Smooth muscle cell (in vitro differentiated cells): Measurements from ENCODE around the gene RBMS1. TPM values are rescaled to one million over a fixed set of nuclear protein-coding genes. Genes with fewer than 3 reads are reported as not detected.

Source experiments
- DNase-seq: peaks from one replicate; lab custom pipeline; 2025; ENCODE audit not compliant: unreplicated experiment; lab: John Stamatoyannopoulos, UW
- H2AFZ ChIP-seq: fragments of 200-600 bp; sonication (generic); 2 replicates; pipeline ENCODE4 v1.6.0; 2016; ENCODE audit warnings: antibody characterized with exemption, low read depth, mild to moderate bottlenecking
- H3F3A ChIP-seq: fragments of 200-600 bp; sonication (generic); 2 replicates; pipeline ENCODE4 v1.6.0; 2017; ENCODE audit warnings: antibody characterized with exemption, low read depth
- H3K27ac ChIP-seq: fragments of 200-600 bp; sonication (generic); 2 replicates; pipeline ENCODE4 v1.5.1; 2016; ENCODE audit warnings: low read depth, mild to moderate bottlenecking
- H3K27me3 ChIP-seq: fragments of 200-600 bp; sonication (generic); 2 replicates; pipeline ENCODE4 v1.6.1; 2016; ENCODE audit warnings: low read depth, mild to moderate bottlenecking
- H3K36me3 ChIP-seq: fragments of 200-600 bp; sonication (generic); 2 replicates; pipeline ENCODE4 v1.5.1; 2016; ENCODE audit warnings: low read depth
- H3K4me1 ChIP-seq: fragments of 200-600 bp; sonication (generic); 2 replicates; pipeline ENCODE4 v1.5.1; 2016; ENCODE audit warnings: low read depth
- H3K4me2 ChIP-seq: fragments of 200-600 bp; sonication (generic); 2 replicates; pipeline ENCODE4 v1.6.0; 2016; ENCODE audit warnings: mild to moderate bottlenecking
- H3K4me3 ChIP-seq: fragments of 200-600 bp; sonication (generic); 2 replicates; pipeline ENCODE4 v1.5.1; 2016; ENCODE audit warnings: mild to moderate bottlenecking
- H3K79me2 ChIP-seq: fragments of 200-600 bp; sonication (generic); 2 replicates; pipeline ENCODE4 v1.6.0; 2016; ENCODE audit warnings: low read depth, mild to moderate bottlenecking
- H3K9ac ChIP-seq: fragments of 200-600 bp; sonication (generic); 2 replicates; pipeline ENCODE4 v1.6.0; 2016; ENCODE audit warnings: low read depth
- H3K9me3 ChIP-seq: fragments of 200-600 bp; sonication (generic); replicated peaks from 2 replicates; pipeline ENCODE4 v1.5.1; 2016; ENCODE audit warnings: low read depth
- H4K20me1 ChIP-seq: fragments of 200-600 bp; sonication (generic); 2 replicates; pipeline ENCODE4 v1.6.0; 2016; ENCODE audit warnings: low read depth
- CTCF ChIP-seq: fragments of 200-600 bp; sonication (generic); IDR thresholded peaks from 2 replicates; pipeline ENCODE4 v1.5.1; 2017; ENCODE audit warnings: borderline replicate concordance, mild to moderate bottlenecking, antibody characterized with exemption; ENCODE audit not compliant: insufficient read depth, poor library complexity, severe bottlenecking
- WGBS: methylation state at CpG from one replicate; pipeline ENCODE4 v1.1.7; 2016; ENCODE audit warnings: low lambda C conversion rate; 5-methylcytosine and 5-hydroxymethylcytosine counted together
- polyA plus RNA-seq: library from polyadenylated mRNA; unstranded; fragments of >200 nt; fragmentation: Nextera tagmentation; extraction: Ambion mirVana; gene quantifications from 2 replicates; pipeline ENCODE4 v1.2.1, GENCODE V29; 2016
- total RNA-seq: library from RNA; depleted of rRNA; stranded (reverse); fragments of >200 nt; gene quantifications from 2 replicates; pipeline ENCODE4 v1.2.3, GENCODE V29; 2014

RBMS1 gene
- total and polyA plus RNA-seq, 2 experiments from 2014 or later = 103 to 160 TPM

GRCh38 chr2:160335441-160335840 lies 158.2 kb downstream of the RBMS1 start:
- no peak overlapping the region for H2AFZ ChIP-seq
- no peak overlapping the region for H3K9ac ChIP-seq
- H3K27ac ChIP-seq = peak overlapping the region; percentile 81
- H3K36me3 ChIP-seq = no peaks in the 10 kb centered on the region
- TF ChIP-seq CTCF = no peak
- H3F3A ChIP-seq = peaks cover 9% of the 10 kb centered on the region
- no peak overlapping the region for H3K4me3 ChIP-seq
- no peaks in the 10 kb centered on the region for H3K27me3 ChIP-seq
- no peak for DNase-seq
- H3K79me2 ChIP-seq = peaks cover 100% of the 10 kb centered on the region
- WGBS = 98% methylated on average over 5 of the region's 5 CpGs
- peaks cover 25% of the 10 kb centered on the region for H3K4me1 ChIP-seq
- no peak overlapping the region for H3K4me2 ChIP-seq
- H3K9me3 ChIP-seq = no peaks in the 10 kb centered on the region
- peaks cover 99% of the 10 kb centered on the region for H4K20me1 ChIP-seq

GRCh38 chr2:160334028-160334741 lies 159.4 kb downstream of the RBMS1 start:
- H3K4me2 ChIP-seq = peak overlapping the region; percentile 31
- no peak overlapping the region for H3K4me3 ChIP-seq
- DNase-seq = no peak

GRCh38 chr2:160333324-160334027 lies 160.1 kb downstream of the RBMS1 start:
- no peak overlapping the region for H3K4me3 ChIP-seq
- H3K4me2 ChIP-seq = no peak overlapping the region
- H3K27me3 ChIP-seq = no peaks in the 10 kb centered on the region
- WGBS = 69% methylated on average over 2 of the region's 2 CpGs
- no peak for DNase-seq
- H4K20me1 ChIP-seq = peaks cover 99% of the 10 kb centered on the region
- H3F3A ChIP-seq = peaks cover 9% of the 10 kb centered on the region
- H3K9ac ChIP-seq = no peak overlapping the region
- no peaks in the 10 kb centered on the region for H3K36me3 ChIP-seq
- peaks cover 21% of the 10 kb centered on the region for H3K4me1 ChIP-seq
- peaks cover 100% of the 10 kb centered on the region for H3K79me2 ChIP-seq
- H2AFZ ChIP-seq = no peak overlapping the region
- peak overlapping the region; percentile 81 for H3K27ac ChIP-seq
- TF ChIP-seq CTCF = no peak
- H3K9me3 ChIP-seq = no peaks in the 10 kb centered on the region

More at GRCh38 chr2:160334028-160334741, 159.4 kb downstream of the RBMS1 start:
- Histone ChIP-seq H3K9ac (no peak overlapping the region), H3K27ac (peak overlapping the region; percentile 81), H3K27me3 (no peaks in the 10 kb centered on the region), H3K79me2 (peaks cover 100% of the 10 kb centered on the region), H2AFZ (no peak overlapping the region), H3F3A (peaks cover 9% of the 10 kb centered on the region), H3K4me1 (peaks cover 22% of the 10 kb centered on the region), H3K9me3 (no peaks in the 10 kb centered on the region), H4K20me1 (peaks cover 99% of the 10 kb centered on the region), H3K36me3 (no peaks in the 10 kb centered on the region)
- no peak for TF ChIP-seq CTCF
- WGBS = 41% methylated on average over 4 of the region's 4 CpGs

- peaks cover 99% of the 10 kb centered on the region for H4K20me1 ChIP-seq
- no peak for DNase-seq
These were observed 161.3 kb downstream of the RBMS1 start for GRCh38 chr2:160332318-160332717.

More at GRCh38 chr2:160332318-160332717, 161.3 kb downstream of the RBMS1 start:
- peak overlapping the region; percentile 55 for H3K4me2 ChIP-seq
- no peaks in the 10 kb centered on the region for H3K9me3 ChIP-seq
- H3K4me3 ChIP-seq = no peak overlapping the region
- H3K36me3 ChIP-seq = no peaks in the 10 kb centered on the region
- no peaks in the 10 kb centered on the region for H3K27me3 ChIP-seq
- no peak overlapping the region for H3K9ac ChIP-seq
- H3K27ac ChIP-seq = peak overlapping the region; percentile 81
- peaks cover 32% of the 10 kb centered on the region for H3K4me1 ChIP-seq
- no peak overlapping the region for H2AFZ ChIP-seq
- TF ChIP-seq CTCF = no peak
- H3F3A ChIP-seq = peaks cover 17% of the 10 kb centered on the region
- 36% methylated on average over 2 of the region's 2 CpGs for WGBS
- H3K79me2 ChIP-seq = peaks cover 100% of the 10 kb centered on the region
